HG02884 (cell line): ENCODE results near the gene RFX1.
"Not testable (repeated sequence)": the region's sequence is repeated elsewhere in the genome, so short reads cannot be mapped to it uniquely, and the experiment has no call there.

Experiments
- ATAC-seq: cut with Tn5 transposase; IDR thresholded peaks from one replicate; pipeline ENCODE4 v1.9.1; 2021; ENCODE audit warnings: mild to moderate bottlenecking, moderate library complexity; ENCODE audit not compliant: unreplicated experiment

Gene RFX1

DNA sequence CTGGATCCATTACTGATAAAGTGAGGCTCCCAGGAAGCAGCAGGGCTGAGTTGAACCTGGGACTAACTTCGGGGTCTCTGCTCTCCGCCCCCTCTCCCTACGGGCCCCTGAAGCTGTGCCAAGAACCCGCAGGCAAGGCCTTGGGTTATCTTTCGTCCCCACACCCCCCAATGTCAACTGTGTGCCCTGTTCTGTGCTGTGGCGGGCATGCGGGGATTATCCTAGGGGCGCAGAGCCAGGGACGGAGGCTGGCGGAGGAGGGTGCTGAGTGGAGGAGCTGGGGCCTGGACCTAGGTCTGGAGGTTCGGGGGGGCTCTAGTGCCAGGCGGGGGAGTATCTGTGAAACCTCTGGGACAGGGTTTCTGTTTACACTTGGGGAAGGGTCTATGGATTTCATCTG lies 26.4 kb downstream of the RFX1 start:
- no peak for ATAC-seq

DNA sequence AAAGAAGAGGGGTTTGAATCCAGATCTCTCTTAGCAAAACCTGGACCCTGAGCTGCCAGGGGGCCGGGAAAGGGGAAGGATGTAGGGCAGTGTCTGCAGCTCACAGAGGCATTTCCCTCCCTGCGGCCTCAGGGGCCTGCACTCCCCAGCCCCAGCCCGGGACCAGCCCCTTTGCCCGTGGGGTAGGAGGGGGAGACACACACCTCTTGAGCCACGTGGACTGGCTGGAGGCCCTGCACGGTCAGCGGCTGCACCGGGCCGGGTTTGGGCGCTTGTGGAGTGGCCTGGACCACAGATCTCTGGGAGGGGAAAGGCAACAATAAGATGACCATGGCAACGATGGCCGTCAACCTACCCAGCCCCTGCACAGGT lies 26.9 kb downstream of the RFX1 start:
- no peak for ATAC-seq

DNA sequence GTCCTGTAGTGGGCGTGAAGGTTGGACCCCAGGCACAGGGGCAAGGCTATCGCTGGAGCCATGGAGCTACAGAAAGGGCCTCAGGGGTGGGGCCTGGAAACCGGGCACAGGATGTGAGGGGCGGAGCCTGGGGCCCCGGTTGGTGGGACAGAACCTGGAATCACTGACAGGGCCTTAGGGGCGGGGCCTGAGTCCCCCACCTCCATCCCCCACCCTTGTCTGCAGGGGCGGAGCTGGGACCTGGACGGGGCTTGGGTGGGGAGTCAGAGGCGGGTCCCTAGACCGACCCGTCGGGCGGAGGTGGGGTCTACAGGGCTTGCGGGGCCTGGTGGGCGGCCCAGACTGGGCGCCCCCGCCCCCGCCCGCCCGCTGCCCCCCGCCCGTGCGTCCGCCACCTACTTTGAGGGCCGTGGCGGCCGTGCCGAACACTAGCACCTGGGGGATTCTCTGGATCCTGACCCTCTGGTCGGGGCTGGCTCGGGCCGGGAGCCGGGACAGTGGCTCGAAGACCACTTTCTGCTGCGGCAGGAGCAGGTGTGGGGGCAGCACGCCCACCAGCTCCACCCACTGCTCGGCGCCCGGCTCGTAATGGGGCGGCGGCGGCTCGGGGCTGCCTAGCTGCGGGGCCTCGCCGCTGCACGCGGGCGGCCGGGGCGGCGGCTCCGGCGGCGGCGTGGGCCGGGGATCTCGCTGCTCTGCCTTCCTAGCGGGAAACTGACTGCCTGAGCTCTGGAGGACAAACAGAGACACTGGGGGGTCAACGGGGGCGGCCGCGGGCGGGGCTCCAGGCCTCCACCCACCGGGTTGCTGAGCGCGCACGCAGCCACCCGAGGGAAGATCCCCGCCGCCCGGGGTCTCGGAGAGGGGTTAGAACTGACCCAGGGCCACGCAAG lies 27.5 kb downstream of the RFX1 start:
- ATAC-seq: no peak

DNA sequence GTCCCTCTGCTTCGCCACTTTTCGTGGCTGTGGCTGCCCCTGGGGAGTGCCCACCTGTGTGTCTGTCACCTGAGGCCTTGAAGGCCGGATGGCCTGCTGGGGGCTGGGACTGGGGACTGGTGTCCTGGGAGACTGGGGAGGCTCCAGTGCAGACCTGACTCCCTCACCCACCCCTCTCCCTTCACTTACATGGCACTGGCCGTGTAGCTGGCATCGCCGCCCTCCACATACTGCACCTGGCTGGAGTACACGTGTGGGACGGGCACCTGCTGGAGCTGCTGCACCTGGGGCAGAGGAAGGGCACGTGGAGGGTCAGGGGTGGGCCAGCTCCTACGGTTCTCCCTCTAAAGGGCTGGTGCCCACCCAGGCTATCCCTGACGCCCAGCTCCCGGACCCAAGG lies 28.3 kb downstream of the RFX1 start:
- ATAC-seq: no peak

DNA sequence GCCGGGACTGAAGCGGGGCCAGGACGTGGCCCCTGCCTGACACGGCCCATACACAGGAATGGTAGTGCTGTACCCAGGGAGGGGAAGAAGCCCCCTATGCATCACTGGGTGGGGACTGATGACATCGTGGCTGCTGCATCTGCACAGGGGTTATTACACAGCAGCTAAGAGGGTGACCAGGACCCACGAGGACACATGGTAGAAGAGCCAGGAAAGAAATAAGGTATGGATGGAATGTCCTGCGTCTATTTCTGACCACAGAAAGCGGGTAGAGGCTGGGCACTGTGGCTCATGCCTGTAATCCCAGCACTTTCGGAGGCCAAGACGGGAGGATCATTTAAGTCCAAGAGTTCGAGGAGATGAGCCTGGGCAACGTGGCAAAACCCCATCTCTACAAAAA lies 29.7 kb downstream of the RFX1 start:
- no peak for ATAC-seq

DNA sequence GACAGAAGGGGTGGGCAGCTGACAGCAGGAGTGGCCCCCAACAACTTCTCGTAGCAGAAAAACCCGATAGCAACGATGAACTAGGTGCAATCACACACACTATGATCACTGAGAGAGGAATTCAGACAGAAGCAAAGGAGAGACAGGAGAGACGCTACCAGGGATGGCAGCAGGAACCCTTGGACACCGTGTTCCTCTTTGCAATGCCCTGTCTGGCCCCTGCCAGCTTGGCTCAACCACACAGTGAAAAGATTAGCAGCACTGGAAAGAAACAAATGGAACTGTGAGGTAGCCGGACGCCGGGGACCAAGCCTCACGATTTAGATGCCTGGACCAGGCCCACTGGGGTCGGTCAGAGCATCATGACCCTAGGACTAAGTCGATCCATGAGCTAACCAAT lies 30.2 kb downstream of the RFX1 start:
- no peak for ATAC-seq

DNA sequence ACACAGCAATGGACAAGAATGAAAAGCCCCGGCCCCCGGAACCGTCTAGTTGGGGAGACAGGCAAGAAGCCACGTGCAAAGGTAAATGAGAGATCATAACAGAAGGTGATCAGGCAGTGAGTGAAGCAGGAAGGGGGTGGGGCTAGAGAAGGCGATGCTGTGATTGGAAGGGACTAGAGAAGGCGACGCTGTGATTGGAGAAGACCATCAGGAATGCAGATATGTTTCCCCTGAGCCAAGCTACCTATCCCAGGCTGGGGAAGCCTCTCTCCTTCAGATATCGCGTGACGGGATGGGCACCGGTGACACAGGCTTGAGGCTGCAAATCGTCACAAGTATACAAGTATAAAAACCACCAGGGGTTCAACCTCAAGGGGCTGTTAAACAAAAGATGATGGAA lies 32.0 kb downstream of the RFX1 start:
- ATAC-seq: no peak

DNA sequence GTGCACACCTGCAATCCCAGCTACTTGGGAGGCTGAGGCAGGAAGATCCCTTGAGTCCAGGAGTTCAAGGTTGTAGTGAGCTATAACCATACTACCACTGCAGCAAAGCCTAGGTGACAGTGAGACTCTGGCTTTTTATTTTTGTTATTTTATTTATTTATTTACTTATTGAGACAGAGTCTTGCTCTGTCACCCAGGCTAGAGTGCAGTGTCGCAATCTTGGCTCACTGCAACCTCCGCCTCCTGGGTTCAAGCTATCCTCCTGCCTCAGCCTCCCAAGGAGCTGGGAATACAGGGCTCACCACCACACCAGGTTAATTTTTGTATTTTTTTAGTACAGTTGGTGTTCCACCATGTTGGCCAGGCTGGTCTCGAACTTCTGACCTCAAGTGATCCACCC lies 32.6 kb downstream of the RFX1 start:
- ATAC-seq: not testable (repeated sequence)

DNA sequence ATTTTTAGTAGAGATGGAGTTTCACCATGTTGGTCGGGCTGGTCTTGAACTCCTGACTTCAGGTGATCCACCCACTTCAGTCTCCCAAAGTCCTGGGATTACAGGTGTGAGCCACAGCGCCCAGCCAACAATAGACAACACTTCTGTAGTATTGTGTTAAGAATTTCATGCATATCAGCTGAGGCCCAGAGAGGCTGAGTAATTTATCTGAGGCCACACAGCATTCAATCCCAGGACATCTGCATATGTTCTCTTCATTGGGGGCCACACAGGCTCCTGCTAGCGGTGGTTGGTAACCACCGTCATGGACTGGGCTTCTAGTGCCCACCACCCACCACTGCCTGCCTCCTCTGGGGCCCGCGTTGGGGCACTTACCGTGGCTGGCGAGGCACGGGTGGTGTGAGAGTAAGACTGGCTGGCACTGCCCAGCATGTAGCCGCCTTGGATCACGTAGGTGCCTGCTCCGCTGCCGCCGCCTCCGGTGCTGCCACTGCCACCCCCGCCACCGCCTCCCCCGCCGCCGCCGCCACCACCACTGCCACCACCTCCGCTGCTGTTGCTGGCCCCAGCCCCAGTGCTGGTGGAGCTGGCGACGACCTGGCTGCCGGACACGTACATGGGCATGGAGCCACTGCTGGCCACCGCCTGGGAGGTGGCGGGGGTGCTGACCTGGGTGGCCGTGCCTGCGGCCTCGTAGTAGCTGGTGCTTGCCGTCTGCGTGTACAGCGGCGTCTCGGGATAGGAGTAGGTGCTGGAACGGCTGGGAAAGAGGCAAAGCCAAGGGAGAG lies 33.6 kb downstream of the RFX1 start:
- no peak for ATAC-seq

DNA sequence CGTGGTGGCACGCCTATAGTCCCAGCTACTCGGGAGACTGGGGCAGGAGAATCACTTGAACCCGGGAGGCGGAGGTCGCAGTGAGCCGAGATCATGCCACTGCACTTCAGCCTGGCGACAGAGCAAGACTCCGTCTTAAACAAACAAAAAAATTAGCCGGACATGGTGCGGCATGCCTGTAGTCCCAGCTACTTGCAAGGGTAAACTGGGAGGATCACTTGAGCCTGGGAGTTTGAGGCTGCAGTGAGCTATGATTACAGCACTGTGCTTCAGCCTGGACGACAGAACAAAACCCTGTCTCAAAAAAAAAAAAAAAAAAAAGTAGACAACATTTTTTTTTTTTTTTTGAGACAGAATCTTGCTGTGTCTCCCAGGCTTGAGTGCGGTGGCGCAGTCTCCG lies 34.3 kb downstream of the RFX1 start:
- not testable (repeated sequence) for ATAC-seq

DNA sequence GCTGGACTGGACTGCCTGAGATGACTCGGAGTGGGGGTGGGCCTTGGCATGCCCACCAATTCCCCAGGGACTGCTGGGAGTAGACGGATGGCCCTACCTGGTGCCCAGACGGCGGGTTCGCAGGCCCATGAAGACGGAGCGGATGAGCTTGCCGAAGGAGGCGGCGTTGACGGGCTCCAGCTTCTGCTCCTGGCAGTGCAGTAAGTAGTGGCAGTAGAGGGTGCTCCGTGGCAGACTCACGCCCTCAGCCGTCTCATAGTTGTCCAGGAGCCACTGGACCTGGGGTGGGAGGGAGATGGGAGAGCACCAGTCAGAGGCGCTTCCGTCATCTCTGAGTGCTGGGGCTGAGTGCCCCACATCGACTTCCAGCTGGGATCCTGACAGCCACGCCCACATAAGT lies 36.2 kb downstream of the RFX1 start:
- no peak for ATAC-seq

DNA sequence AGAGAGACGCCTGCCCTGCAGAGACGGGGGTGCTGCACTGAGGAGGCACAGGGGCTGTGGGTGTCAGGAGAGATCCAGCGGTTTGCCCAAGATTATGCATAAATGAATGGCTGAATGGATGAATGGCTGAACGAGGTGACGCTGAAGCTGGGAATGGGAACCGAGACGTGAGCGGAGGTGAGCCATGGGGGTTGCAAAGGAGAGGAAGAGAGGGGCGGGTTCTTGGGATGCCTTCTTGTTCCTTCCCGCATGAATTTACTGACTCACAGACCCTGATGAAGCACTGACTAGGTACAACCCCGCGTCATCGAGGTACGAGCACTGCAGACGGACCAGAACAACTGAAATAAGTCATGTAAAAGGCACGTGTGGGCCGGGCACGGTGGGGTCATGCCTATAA lies 37.1 kb downstream of the RFX1 start:
- ATAC-seq: no peak

DNA sequence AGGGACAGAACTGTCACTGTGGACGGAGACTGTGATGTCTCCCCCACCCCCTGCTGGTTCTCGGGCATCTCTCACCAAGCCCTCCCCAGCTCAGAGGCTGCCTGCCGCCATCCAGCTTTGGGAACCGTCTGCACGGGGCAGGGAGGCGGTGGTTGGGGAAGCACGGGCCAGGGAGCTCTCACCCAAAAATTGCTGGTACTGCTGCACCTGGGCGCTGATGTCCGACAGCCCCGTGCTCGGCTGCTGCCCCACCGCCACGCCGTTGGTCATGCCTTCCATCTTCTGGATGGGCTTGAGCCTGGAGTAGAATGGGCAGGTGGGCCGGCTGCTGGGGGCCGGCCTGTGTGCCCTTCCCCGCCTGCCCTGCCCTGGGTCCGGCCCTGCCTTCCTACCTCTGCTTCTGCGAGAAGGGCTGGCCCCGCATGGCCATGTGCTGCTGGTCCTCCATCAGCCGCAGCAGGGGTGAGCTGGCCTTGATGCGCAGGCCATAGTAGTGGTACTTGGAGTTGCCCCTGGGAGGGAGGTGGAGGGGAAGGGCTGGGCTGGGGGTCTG lies 37.7 kb downstream of the RFX1 start:
- ATAC-seq: no peak

DNA sequence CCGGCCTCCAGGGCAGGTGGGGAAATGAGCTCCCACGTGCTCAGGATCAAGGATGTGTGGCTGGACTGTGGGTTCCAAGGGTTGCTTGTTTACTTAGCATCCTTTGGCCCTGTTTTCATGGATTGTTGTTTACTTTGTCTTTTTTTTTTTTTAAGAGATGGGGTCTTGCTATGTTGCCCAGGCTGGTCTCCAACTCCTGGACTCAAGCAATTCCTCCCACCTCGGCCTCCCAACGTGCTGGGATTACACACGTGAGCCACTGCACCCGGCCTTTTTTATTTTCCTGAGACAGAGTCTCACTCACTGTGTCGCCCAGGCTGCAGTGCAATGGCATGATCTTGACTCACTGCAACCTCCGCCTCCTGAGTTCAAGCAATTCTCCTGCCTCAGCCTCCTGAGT lies 38.9 kb downstream of the RFX1 start:
- not testable (repeated sequence) for ATAC-seq

DNA sequence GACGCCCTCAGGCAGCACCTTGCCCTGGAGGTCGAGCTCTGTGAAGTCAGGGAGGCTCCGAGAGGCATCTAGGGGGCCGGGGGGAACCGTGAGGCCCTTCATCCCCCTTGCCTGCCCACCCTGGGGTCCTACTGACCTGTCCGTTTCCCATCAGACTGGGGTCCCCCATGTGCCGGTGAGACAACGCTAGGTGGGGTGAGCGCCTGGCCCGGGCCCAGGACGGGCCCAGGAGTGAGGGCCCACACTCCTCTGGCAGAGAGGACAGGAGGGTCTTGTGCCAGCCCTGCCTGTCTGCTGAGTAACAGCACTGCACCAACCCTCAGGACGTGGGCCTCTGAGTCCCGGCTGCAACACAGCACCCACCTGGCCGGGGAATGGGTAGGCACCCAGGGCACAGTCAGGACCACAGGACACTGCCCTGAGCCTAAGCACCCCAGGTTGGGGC lies 39.4 kb downstream of the RFX1 start:
- no peak for ATAC-seq

DNA sequence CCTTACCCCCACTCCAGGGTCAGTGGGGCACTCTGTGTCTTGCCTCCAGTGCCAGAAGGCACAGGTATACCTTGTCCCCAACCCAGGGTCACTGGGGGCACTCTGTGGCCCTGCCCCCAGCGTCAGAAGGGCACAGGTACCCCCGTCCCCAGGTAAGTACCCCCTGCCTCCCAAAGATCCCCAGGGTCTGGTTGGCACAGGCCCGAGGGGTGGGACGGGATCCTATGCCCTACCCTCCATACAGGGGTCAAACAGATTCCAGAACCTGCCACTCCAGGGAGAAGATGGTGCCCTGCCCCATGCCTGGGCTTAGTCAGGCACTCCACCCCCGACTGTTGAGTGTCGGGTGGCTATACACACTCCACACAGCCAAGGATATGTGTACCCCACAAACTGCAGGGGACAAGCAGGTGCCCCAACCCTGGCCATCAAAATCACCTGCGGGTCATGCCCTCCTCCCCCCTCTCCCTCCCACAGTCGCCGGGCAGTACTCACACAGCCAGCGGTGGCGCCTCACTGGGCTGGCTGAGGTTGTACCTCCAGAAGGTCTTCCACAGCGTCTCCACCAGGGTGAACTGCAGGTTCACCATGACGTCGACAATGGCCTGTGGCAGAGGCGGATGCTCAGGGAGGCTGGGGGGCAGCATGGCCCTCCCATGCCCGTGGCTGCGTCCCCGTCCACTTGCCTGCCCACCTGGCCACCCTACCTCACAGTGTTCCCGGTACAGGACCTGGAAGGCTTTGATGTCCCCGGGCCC lies 40.0 kb downstream of the RFX1 start:
- no peak for ATAC-seq

DNA sequence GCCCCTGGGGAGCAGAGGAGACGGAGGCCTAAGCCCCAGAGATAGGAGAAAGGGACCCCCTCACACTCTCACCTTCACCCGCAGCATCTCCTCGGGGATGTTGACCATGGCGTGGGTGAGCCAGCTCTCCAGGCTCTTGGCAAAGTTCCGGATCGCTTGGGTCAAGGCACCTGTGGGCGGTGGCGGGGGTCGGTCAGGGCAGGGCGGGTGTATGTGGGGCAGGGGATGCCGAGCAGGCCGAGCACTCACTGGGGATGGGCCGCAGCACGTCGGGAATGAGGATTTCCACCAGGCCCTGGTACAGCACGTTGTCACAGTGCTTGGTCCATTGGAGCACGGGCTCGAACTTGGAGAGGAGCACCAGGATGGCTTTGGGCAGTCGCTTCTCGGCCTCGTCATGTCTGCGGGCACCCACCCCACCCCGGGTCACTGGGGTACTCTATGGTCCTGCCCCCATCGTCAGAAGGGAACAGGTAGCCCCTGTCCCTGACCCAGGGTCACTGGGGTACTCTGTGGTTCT lies 40.7 kb downstream of the RFX1 start:
- ATAC-seq: no peak

DNA sequence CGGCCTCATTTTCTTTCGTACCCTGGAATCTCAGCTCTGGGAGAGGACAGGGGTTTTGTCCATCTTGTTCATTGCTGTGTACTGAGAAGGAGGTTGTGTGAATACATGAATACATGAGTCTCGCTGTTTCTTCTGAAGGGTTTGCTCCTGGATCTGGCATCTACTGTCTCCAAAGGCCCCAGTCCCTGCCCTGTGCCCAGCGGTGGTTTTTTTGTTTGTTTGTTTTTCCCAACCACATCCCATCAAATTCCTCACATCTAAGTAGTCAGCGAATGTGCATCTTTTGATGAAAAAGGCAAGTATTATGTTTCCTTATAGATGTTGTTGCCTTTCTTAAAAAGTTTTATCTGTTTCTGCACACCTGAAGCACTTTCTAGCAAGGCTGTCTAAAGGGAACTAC lies 41.3 kb downstream of the RFX1 start:
- no peak for ATAC-seq

DNA sequence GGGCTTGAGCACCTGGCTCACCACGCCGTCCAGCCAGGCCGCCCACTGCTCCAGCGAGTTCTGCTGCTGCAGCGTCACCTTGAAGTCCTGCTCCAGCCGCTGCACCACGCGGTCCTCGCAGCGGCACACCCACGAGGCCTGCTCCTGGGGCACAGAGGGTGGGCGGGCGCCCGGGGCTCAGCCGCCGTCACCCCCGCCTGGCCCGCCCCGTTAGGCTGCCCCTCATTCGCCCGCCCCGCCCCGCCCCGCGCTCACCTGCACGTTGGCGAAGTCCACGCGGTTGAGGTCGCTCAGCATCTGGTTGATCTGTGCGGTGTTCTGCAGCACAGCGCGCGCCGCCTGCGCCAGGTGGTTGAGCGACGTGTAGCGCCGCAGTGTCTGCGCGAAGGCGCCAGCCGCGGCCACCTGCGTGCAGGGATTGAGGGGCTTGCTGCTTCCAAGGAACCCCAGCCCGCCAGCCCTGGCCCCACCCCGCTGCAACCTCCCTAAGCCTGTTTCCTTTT lies 42.5 kb downstream of the RFX1 start:
- no peak for ATAC-seq

DNA sequence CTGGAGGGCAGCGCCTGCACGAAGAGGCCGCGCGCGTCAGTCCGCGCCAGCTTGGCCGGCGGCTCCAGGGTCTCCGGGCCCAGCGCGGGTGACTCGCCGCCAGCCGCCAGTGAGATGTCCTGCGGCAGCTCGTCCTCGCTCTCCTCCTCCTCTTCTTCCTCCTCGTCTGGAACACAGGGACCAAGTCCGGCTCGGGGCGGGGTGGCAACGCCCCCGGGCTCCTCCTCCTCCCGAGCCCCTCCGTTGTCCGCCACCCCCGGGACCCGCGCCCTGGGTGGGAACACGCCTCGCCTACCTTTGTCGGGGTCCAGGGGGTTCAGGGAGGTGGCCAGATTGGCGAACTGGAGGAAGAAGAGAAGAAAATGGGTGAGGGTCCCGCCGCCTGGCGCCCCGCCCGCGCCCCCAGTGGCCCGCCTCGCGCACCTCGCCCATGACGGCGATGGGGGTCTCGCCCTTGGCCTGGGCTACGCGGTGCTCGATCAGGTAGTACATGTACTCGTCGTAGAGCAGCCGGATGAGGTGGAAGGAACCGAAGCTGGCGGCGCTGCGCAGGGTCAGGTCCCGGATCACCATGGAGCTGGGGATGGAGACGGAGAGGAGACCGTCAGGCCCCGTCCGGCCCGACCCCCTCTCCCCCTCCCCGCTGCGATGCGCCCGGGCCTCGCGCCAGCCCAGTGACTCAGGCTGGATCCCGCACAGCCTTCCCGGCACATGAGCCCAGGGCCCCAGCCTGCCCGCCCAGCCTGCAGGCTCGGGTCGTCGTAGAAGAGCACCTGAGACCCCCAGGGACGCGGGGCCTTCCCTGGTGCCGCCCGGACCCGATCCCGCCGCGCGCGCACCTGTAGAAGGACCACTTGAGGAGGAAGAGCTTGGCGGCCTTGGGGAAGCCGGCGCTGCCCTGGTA lies 43.2 kb downstream of the RFX1 start:
- no peak for ATAC-seq
